ENCODE measurements around the gene PPP1R9A. TPM values are rescaled to one million over a fixed set of nuclear protein-coding genes. Genes with fewer than 3 reads are reported as not detected.

The PPP1R9A gene
- total RNA-seq, 1 experiment from 2014 or later: 13.5 TPM

DNA sequence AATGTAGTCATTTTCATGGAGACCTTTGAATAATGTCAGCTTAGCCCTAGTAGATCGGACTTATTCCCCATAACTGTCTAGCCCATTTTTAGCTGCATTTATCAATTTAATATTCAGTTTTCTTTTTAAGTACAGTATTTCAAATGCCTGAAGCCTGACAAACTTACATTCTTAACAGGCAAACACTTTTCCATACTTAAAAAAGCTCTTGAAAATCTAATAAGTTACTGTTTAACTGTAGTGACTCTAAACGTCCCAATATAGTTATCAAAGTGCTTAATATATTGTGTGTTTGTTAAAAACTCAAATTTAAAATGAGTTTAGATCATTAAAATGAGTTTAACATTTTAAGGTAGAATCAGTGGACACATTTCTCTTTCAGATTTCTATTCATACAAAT, 372.0 kb downstream of the PPP1R9A start:
- ChIA-PET CTCF (no interaction called here), RAD21 (ENCODE audit: low non-redundant PET in 1 of 2, low total read pairs in 2 of 2, uncharacterized antibody in 2 of 2, unreplicated experiment in 2 of 2) (no interaction called here), POLR2A (no interaction called here)
- Histone ChIP-seq H4K20me1 (ENCODE audit: insufficient read depth) (no peaks in the 10 kb centered on the region), H3K4me3 (replicated peaks in 1 of 2; ENCODE audit: low read depth in 1 of 2, low read length in 2 of 2) (no peak overlapping the region), H3K27ac (ENCODE audit: low read depth, low read length) (no peak overlapping the region), H3K4me2 (ENCODE audit: low read length) (no peak overlapping the region), H3K9me3 (ENCODE audit: control insufficient read depth in 1 of 2, insufficient read depth in 1 of 2, low read depth in 1 of 2, low read length in 2 of 2) (no peaks in the 10 kb centered on the region), H3K27me3 (ENCODE audit: insufficient read depth, low read length) (no peaks in the 10 kb centered on the region), H3K9ac (ENCODE audit: low read length) (no peak overlapping the region), H3K9me2 (ENCODE audit: insufficient read depth) (no peaks in the 10 kb centered on the region), H2AFZ (ENCODE audit: low read depth, low read length, poor library complexity, severe bottlenecking) (no peak overlapping the region), H3K79me2 (ENCODE audit: insufficient read depth, low read length) (no peaks in the 10 kb centered on the region), H3K4me1 (ENCODE audit: control insufficient read depth in 1 of 2, insufficient read depth in 2 of 2, low read length in 2 of 2) (no peaks in the 10 kb centered on the region), H3K36me3 (ENCODE audit: control insufficient read depth in 1 of 2, insufficient read depth in 2 of 2, low read length in 2 of 2) (no peaks in the 10 kb centered on the region)
- TF ChIP-seq FOSL1 (IDR thresholded peaks at IDR 0.05; ENCODE audit: low read depth): no peak
- no peak for TF ChIP-seq ELF1 (IDR thresholded peaks at IDR 0.05; ENCODE audit: borderline replicate concordance, low read depth)
- no peak for TF ChIP-seq POLR2A (IDR thresholded peaks at IDR 0.05; ENCODE audit: borderline replicate concordance, extremely low read depth, insufficient read depth, insufficient read length)
- no peak for TF ChIP-seq CEBPB (IDR thresholded peaks at IDR 0.05; ENCODE audit: low read depth)
- no peak for TF ChIP-seq POLR2AphosphoS5 (IDR thresholded peaks at IDR 0.05; ENCODE audit: low read depth, low read length)
- TF ChIP-seq ZFX (IDR thresholded peaks at IDR 0.05): no peak
- TF ChIP-seq, protein P1, sequence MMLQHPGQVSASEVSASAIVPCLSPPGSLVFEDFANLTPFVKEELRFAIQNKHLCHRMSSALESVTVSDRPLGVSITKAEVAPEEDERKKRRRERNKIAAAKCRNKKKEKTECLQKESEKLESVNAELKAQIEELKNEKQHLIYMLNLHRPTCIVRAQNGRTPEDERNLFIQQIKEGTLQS (IDR thresholded peaks at IDR 0.05): no peak
- no peak for TF ChIP-seq EZH2 (IDR thresholded peaks at IDR 0.05)
- no peak for TF ChIP-seq ZNF274 (IDR thresholded peaks at IDR 0.05; ENCODE audit: low read depth, low read length)
- TF ChIP-seq YY1 (IDR thresholded peaks at IDR 0.05; ENCODE audit: extremely low read depth, insufficient replicate concordance, low read depth, low read length): no peak
- TF ChIP-seq JUND (IDR thresholded peaks at IDR 0.05): no peak
- TF ChIP-seq RAD21 (IDR thresholded peaks at IDR 0.05; ENCODE audit: low read depth): no peak
- no peak for TF ChIP-seq SP1 (IDR thresholded peaks at IDR 0.05; ENCODE audit: low read depth)
- TF ChIP-seq CBX3 (IDR thresholded peaks at IDR 0.05; ENCODE audit: low read depth): no peak
- no peak for TF ChIP-seq EZH2phosphoT487 (IDR thresholded peaks at IDR 0.05; ENCODE audit: borderline replicate concordance)
- TF ChIP-seq EGR1 (IDR thresholded peaks at IDR 0.05; ENCODE audit: low read depth): no peak
- TF ChIP-seq, protein P2, sequence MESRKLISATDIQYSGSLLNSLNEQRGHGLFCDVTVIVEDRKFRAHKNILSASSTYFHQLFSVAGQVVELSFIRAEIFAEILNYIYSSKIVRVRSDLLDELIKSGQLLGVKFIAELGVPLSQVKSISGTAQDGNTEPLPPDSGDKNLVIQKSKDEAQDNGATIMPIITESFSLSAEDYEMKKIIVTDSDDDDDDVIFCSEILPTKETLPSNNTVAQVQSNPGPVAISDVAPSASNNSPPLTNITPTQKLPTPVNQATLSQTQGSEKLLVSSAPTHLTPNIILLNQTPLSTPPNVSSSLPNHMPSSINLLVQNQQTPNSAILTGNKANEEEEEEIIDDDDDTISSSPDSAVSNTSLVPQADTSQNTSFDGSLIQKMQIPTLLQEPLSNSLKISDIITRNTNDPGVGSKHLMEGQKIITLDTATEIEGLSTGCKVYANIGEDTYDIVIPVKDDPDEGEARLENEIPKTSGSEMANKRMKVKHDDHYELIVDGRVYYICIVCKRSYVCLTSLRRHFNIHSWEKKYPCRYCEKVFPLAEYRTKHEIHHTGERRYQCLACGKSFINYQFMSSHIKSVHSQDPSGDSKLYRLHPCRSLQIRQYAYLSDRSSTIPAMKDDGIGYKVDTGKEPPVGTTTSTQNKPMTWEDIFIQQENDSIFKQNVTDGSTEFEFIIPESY (IDR thresholded peaks at IDR 0.05; ENCODE audit: extremely low read depth, insufficient replicate concordance, low read length): no peak
- TF ChIP-seq SIN3A (IDR thresholded peaks at IDR 0.05; ENCODE audit: low read depth): no peak
- TF ChIP-seq, protein P3, sequence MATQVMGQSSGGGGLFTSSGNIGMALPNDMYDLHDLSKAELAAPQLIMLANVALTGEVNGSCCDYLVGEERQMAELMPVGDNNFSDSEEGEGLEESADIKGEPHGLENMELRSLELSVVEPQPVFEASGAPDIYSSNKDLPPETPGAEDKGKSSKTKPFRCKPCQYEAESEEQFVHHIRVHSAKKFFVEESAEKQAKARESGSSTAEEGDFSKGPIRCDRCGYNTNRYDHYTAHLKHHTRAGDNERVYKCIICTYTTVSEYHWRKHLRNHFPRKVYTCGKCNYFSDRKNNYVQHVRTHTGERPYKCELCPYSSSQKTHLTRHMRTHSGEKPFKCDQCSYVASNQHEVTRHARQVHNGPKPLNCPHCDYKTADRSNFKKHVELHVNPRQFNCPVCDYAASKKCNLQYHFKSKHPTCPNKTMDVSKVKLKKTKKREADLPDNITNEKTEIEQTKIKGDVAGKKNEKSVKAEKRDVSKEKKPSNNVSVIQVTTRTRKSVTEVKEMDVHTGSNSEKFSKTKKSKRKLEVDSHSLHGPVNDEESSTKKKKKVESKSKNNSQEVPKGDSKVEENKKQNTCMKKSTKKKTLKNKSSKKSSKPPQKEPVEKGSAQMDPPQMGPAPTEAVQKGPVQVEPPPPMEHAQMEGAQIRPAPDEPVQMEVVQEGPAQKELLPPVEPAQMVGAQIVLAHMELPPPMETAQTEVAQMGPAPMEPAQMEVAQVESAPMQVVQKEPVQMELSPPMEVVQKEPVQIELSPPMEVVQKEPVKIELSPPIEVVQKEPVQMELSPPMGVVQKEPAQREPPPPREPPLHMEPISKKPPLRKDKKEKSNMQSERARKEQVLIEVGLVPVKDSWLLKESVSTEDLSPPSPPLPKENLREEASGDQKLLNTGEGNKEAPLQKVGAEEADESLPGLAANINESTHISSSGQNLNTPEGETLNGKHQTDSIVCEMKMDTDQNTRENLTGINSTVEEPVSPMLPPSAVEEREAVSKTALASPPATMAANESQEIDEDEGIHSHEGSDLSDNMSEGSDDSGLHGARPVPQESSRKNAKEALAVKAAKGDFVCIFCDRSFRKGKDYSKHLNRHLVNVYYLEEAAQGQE (IDR thresholded peaks at IDR 0.05; ENCODE audit: low read depth): no peak
- TF ChIP-seq, protein P4, sequence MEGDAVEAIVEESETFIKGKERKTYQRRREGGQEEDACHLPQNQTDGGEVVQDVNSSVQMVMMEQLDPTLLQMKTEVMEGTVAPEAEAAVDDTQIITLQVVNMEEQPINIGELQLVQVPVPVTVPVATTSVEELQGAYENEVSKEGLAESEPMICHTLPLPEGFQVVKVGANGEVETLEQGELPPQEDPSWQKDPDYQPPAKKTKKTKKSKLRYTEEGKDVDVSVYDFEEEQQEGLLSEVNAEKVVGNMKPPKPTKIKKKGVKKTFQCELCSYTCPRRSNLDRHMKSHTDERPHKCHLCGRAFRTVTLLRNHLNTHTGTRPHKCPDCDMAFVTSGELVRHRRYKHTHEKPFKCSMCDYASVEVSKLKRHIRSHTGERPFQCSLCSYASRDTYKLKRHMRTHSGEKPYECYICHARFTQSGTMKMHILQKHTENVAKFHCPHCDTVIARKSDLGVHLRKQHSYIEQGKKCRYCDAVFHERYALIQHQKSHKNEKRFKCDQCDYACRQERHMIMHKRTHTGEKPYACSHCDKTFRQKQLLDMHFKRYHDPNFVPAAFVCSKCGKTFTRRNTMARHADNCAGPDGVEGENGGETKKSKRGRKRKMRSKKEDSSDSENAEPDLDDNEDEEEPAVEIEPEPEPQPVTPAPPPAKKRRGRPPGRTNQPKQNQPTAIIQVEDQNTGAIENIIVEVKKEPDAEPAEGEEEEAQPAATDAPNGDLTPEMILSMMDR (IDR thresholded peaks at IDR 0.05 in 2 of 3, conservative IDR thresholded peaks at IDR 0.05 in 1 of 3; ENCODE audit: borderline replicate concordance in 1 of 3, insufficient read depth in 1 of 3, low read depth in 2 of 3, low read length in 2 of 3): no peak
- no peak for ATAC-seq
- intact Hi-C loops (cut with micrococcal nuclease): no loop called here
- no TSS peak for BruUV-seq (replicated peaks)
- DNase-seq (ENCODE audit: low read depth, low spot score): no peak
